Measurements from ENCODE around the gene PLEKHG5.
"Not testable (repeated sequence)": the region's sequence is repeated elsewhere in the genome, so short reads cannot be mapped to it uniquely, and the experiment has no call there.

The PLEKHG5 gene

DNA sequence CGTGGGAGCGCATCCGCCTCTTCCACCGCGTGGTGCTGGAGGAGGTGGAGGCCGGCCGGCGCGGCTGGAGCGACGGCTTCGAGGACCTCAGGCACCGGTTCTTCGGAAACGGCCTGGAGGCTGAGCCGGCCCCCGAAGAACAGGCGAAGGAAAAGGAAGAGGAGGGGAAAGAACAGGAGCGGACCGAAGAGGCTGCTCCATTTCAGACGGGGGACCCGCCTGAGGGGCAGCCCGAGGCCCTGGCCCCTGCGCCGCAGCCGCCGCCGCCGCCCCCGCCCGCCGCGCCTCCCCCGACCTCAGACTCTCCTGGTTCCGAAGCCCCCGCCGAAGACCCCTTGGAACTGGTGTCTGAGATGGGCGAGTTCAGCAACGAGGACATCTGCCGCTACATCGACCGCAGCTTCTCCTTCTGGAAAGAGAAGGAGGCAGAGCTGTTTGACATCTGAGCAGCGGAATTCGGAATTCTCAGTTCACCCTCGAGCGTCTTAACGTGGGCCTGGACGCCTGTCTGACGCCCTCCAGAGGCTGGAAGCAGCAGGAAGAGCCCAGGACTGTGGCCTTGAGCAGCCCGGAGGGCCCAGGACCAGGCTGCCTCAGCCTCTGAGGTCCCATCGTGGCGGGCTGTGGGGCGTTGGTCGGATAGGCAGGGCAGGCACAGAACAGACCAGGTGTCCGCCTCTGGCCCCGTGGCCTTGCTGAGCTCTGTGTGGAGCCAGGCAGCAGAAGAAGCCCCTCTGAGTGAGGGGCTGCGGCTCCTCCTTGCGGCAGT lies 35.5 kb downstream of the PLEKHG5 start:
- H3K27ac ChIP-seq (ENCODE audit: low read length); H3K36me3 ChIP-seq (ENCODE audit: control insufficient read depth in 1 of 2, insufficient read depth in 2 of 2, low read length in 2 of 2); H3K4me3 ChIP-seq (ENCODE audit: low read depth in 1 of 2, low read length in 2 of 2); H3K27me3 ChIP-seq (ENCODE audit: low read depth, low read length); H3K9me3 ChIP-seq (ENCODE audit: control insufficient read depth in 1 of 2, low read length in 2 of 2): not testable (repeated sequence)
- peaks cover 0 to 22% of the 10 kb centered on the region in 2 donors for H3K4me1 ChIP-seq (ENCODE audit: control insufficient read depth in 1 of 2, insufficient read depth in 2 of 2, low read length in 2 of 2)

DNA sequence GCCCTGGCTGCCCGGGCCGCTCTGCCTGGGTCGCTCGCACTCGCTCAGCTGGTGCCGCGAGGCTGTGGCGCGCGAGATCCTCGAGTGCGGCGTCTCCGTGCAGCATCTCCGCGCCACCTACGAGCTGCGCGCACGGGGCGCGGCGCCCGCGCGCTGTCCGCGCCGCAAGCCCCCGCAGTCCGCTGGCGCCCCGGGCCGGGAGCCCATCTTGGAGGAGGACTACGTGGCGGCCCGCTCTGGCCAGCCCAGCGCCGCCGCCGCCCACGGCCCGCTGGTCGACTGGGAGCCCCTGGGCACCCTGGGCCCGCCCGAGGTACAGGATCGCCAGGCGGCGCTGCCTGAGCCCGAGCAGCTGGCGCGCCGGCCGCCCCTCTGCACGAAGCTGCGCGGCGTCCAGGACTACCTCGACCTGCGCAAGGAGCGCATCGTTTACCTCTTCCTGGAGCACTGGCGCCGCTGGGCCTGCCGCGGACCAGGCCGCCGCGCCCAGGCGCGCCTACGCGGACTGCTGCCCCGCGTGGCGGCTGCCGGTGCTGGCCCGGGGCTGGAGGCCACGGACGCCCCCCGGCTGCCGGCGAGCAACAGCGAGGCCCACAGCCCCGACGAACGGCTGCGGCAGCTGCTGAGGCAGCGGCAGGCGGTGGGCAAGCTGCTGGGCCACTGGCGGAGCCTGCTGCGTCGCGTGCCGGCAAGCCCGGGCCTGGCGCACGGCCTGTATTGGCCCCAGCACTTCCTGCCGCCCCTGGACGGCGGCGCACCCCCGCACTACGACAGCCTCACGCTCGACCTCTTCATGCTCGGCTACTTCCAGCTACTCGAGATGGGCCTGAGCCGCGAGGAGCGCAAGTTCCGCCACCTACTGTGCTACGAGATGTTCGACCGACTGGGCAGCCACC lies 36.4 kb downstream of the PLEKHG5 start:
- H3K4me1 ChIP-seq (ENCODE audit: control insufficient read depth in 1 of 2, insufficient read depth in 2 of 2, low read length in 2 of 2): peaks cover 0 to 14% of the 10 kb centered on the region in 2 donors
- peaks cover 6% of the 10 kb centered on the region for H3K27me3 ChIP-seq (ENCODE audit: low read depth, low read length)
- H3K27ac ChIP-seq (ENCODE audit: low read length): no peak overlapping the region
- no peak overlapping the region for H3K4me3 ChIP-seq (ENCODE audit: low read depth in 1 of 2, low read length in 2 of 2)
- no peaks in the 10 kb centered on the region for H3K36me3 ChIP-seq (ENCODE audit: control insufficient read depth in 1 of 2, insufficient read depth in 2 of 2, low read length in 2 of 2)
- H3K9me3 ChIP-seq (ENCODE audit: control insufficient read depth in 1 of 2, low read length in 2 of 2): no peaks in the 10 kb centered on the region

GRCh38 chr1:6453895-6454855 lies 37.3 kb downstream of the PLEKHG5 start:
- H3K9me3 ChIP-seq (ENCODE audit: control insufficient read depth in 1 of 2, low read length in 2 of 2); H3K27ac ChIP-seq (ENCODE audit: low read length); H3K4me3 ChIP-seq (ENCODE audit: low read depth in 1 of 2, low read length in 2 of 2); H3K36me3 ChIP-seq (ENCODE audit: control insufficient read depth in 1 of 2, insufficient read depth in 2 of 2, low read length in 2 of 2): not testable (repeated sequence)
- H3K4me1 ChIP-seq (ENCODE audit: control insufficient read depth in 1 of 2, insufficient read depth in 2 of 2, low read length in 2 of 2): peaks cover 0 to 12% of the 10 kb centered on the region in 2 donors
- H3K27me3 ChIP-seq (ENCODE audit: low read depth, low read length): peaks cover 16% of the 10 kb centered on the region

DNA sequence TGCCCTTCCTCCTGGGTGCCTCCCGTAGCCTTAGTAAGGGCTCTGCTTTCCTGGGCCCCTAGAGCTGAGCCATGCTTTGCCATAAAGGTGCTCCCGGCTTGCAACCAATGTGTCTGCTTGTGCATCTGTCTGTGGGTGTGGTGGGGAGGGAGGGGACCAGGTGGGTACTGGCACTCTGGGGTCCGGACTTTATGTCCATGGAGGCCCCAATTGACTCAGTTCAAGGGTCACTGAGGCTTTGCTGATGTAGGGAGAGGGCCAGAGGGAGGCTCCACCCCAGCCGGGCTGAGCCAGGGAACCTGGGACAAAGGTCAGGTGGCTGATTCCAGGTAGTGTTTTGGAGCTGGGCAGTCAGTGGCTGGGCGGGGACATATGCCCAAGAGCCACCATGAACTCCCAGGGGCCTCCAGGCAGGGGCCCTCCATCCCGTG lies 40.5 kb downstream of the PLEKHG5 start:
- no peak overlapping the region for H3K27ac ChIP-seq (ENCODE audit: low read length)
- H3K36me3 ChIP-seq (ENCODE audit: control insufficient read depth in 1 of 2, insufficient read depth in 2 of 2, low read length in 2 of 2): no peaks in the 10 kb centered on the region
- no peak overlapping the region for H3K4me3 ChIP-seq (ENCODE audit: low read depth in 1 of 2, low read length in 2 of 2)
- H3K4me1 ChIP-seq (ENCODE audit: control insufficient read depth in 1 of 2, insufficient read depth in 2 of 2, low read length in 2 of 2): peaks cover 0 to 28% of the 10 kb centered on the region in 2 donors
- peaks cover 21% of the 10 kb centered on the region for H3K27me3 ChIP-seq (ENCODE audit: low read depth, low read length)
- H3K9me3 ChIP-seq (ENCODE audit: control insufficient read depth in 1 of 2, low read length in 2 of 2): no peaks in the 10 kb centered on the region

GRCh38 chr1:6450486-6450885 lies 41.0 kb downstream of the PLEKHG5 start:
- H3K4me3 ChIP-seq (ENCODE audit: low read depth in 1 of 2, low read length in 2 of 2); H3K9me3 ChIP-seq (ENCODE audit: control insufficient read depth in 1 of 2, low read length in 2 of 2); H3K36me3 ChIP-seq (ENCODE audit: control insufficient read depth in 1 of 2, insufficient read depth in 2 of 2, low read length in 2 of 2); H3K27ac ChIP-seq (ENCODE audit: low read length): not testable (repeated sequence)
- H3K27me3 ChIP-seq (ENCODE audit: low read depth, low read length): peaks cover 21% of the 10 kb centered on the region
- peaks cover 0 to 28% of the 10 kb centered on the region in 2 donors for H3K4me1 ChIP-seq (ENCODE audit: control insufficient read depth in 1 of 2, insufficient read depth in 2 of 2, low read length in 2 of 2)

- Histone ChIP-seq H3K27ac (ENCODE audit: low read length) (no peak overlapping the region), H3K4me3 (ENCODE audit: low read depth in 1 of 2, low read length in 2 of 2) (no peak overlapping the region), H3K9me3 (ENCODE audit: control insufficient read depth in 1 of 2, low read length in 2 of 2) (no peaks in the 10 kb centered on the region), H3K36me3 (ENCODE audit: control insufficient read depth in 1 of 2, insufficient read depth in 2 of 2, low read length in 2 of 2) (no peaks in the 10 kb centered on the region), H3K27me3 (ENCODE audit: low read depth, low read length) (peaks cover 21% of the 10 kb centered on the region), H3K4me1 (ENCODE audit: control insufficient read depth in 1 of 2, insufficient read depth in 2 of 2, low read length in 2 of 2) (peaks cover 0 to 23% of the 10 kb centered on the region in 2 donors)
Observed at GRCh38 chr1:6450005-6450450, 41.4 kb downstream of the PLEKHG5 start.

DNA sequence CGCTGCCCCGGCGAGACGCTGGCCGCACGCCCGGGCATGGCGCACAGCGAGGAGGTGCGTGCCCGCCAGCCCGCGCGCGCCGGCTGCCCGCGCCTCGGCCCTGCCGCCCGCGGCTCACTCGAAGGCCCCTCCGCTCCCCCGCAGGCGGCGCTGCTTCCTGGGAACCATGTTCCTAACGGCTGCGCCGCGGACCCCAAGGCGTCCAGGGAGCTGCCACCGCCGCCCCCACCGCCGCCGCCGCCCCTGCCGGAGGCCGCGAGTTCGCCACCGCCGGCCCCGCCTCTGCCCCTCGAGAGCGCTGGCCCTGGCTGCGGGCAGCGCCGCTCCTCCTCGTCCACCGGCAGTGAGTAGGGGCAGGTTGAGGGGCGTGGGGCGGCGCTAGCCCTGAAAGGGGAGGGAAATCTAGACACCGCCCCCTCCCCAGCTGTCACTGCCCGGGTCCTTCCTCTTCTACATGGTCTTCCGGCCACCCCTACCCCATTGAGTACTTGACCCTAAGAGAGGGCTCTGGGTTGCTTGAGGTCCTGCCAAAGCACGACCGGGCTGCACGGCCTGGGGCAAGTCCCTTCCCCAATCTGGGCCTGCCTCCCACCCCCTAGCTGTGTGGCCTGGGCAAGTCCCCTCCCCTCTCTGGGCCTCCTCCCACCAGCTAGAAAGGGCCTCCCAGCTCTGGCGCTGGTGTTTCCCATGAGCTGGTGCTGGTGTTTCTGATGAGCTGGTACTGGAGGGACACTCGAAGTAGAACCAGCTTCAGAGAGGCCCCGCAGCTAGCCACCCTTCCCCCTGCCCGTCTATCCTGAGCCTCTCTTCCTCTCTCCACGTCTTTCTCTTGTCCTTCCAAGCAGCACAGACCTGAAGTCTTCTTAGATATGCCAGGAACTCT lies 42.5 kb downstream of the PLEKHG5 start:
- H3K9me3 ChIP-seq (ENCODE audit: control insufficient read depth in 1 of 2, low read length in 2 of 2): no peaks in the 10 kb centered on the region
- H3K36me3 ChIP-seq (ENCODE audit: control insufficient read depth in 1 of 2, insufficient read depth in 2 of 2, low read length in 2 of 2): no peaks in the 10 kb centered on the region
- H3K4me3 ChIP-seq (ENCODE audit: low read depth in 1 of 2, low read length in 2 of 2): no peak overlapping the region
- peaks cover 21% of the 10 kb centered on the region for H3K27me3 ChIP-seq (ENCODE audit: low read depth, low read length)
- no peak overlapping the region for H3K27ac ChIP-seq (ENCODE audit: low read length)
- peaks cover 0 to 19% of the 10 kb centered on the region in 2 donors for H3K4me1 ChIP-seq (ENCODE audit: control insufficient read depth in 1 of 2, insufficient read depth in 2 of 2, low read length in 2 of 2)

DNA sequence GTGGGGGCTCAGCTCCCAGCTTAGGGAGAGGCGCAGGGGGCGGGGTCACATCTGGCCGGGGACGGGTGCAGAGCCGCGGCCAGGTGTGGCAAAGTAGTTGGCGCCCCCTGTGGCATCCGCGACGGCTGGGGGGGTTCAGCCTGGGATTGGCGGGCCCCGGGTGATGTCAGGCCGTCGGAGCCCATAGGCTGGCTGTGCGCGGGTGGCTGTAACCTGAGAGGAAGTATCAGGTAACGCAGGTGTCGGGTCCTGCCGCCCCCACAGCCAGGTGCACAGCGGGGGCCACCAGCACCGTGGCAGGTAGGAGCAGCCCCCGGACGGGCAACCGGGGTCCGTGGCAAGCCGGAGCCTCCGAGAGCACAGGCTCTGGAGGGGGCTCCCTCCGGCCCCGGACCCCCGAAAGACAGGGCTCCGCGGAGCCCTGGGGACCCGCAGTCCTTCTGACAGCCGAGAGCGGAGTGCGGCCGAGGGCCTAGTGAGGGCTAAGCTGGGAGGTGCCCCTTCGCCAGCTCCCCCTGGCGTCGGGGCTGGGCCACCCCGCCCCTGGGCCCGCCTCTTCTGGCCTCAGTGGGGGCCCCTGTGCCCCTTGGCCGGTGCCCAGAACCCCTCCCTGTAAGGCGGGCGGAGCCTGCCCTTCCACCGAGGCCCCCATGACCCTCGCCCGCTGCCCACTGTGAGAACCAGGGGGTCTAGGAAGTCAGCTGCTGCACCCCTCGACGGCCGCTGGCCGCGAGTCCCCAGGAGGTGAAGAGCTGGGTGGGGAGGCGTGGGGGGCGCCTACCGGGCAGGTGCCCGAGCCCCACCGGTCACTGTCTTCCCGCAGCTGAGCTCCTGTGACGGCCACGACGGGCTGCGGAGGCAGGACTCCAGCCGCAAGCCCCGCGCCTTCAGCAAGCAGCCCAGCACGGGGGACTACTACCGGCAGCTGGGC lies 43.4 kb downstream of the PLEKHG5 start:
- peaks cover 0 to 15% of the 10 kb centered on the region in 2 donors for H3K4me1 ChIP-seq (ENCODE audit: control insufficient read depth in 1 of 2, insufficient read depth in 2 of 2, low read length in 2 of 2)
- H3K36me3 ChIP-seq (ENCODE audit: control insufficient read depth in 1 of 2, insufficient read depth in 2 of 2, low read length in 2 of 2): no peaks in the 10 kb centered on the region
- H3K9me3 ChIP-seq (ENCODE audit: control insufficient read depth in 1 of 2, low read length in 2 of 2): no peaks in the 10 kb centered on the region
- H3K4me3 ChIP-seq (ENCODE audit: low read depth in 1 of 2, low read length in 2 of 2): no peak overlapping the region
- H3K27me3 ChIP-seq (ENCODE audit: low read depth, low read length): peaks cover 21% of the 10 kb centered on the region
- H3K27ac ChIP-seq (ENCODE audit: low read length): no peak overlapping the region

DNA sequence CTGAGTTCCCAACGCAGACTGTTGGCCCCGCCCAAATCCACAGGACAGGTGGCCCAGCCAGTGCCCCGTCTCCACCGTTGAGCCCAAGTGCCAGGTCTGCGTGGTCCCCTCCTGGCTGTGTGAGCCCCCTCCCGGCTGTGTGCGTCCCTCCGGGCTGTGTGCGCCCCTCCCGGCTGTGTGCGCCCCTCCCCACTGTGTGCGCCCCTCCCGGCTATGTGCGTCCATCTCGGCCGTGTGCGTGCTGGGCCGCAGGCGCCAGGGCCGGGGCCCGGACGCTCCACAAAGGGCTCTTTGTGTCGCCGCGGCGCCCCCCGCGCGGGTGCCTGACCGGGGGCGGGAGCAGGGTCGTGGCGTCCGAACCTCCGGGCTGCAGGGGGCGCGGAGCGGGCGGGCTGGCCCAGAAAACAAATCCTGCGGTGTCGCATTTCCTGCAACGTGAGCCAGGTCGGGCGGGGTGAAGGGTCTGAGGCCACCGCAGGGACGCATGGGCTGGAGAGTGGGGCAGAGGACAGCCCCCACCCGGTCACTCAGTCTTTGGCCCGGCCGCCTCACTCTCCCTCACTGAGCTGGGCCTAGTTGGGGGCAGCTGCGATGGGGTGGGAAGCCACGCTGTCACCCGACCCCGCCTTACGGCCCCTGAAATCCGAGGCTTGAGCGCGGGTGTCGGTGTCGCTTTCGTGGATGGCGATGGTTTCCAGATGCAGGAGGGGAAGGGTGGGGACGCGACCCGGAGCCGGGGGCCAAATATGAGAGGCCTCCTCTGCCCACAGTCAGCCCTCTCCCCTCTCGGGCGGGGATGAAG lies 44.2 kb downstream of the PLEKHG5 start:
- Histone ChIP-seq H3K27ac (ENCODE audit: low read length) (no peak overlapping the region), H3K9me3 (ENCODE audit: control insufficient read depth in 1 of 2, low read length in 2 of 2) (no peaks in the 10 kb centered on the region), H3K27me3 (ENCODE audit: low read depth, low read length) (peaks cover 21% of the 10 kb centered on the region), H3K4me3 (ENCODE audit: low read depth in 1 of 2, low read length in 2 of 2) (no peak overlapping the region), H3K4me1 (ENCODE audit: control insufficient read depth in 1 of 2, insufficient read depth in 2 of 2, low read length in 2 of 2) (peaks cover 0 to 15% of the 10 kb centered on the region in 2 donors), H3K36me3 (ENCODE audit: control insufficient read depth in 1 of 2, insufficient read depth in 2 of 2, low read length in 2 of 2) (no peaks in the 10 kb centered on the region)
